Prostate gland (tissue), 2 donors: ENCODE data around the gene TSPAN18. TPM values are rescaled to one million over a fixed set of nuclear protein-coding genes. Genes with fewer than 3 reads are reported as not detected.

ENCODE experiments used
- DNase-seq: peaks from one replicate; pipeline ENCODE4 v3.0.0-alpha.2; 2019; ENCODE audit warnings: low spot score
- H3K27ac ChIP-seq, 2 donors: fragments of 200-600 bp; sonication (generic); 2 replicates each; pipeline ENCODE4 v1.5.1; 2017 to 2019
- H3K27me3 ChIP-seq: fragments of 200-600 bp; sonication (generic); replicated peaks from 2 replicates; pipeline ENCODE4 v1.5.1; 2019; ENCODE audit not compliant: insufficient read depth
- H3K36me3 ChIP-seq, 2 donors: fragments of 200-600 bp; sonication (generic); 1 replicate in 1 of 2; 2 replicates in 1 of 2; pipeline versions ENCODE4 v1.5.1 to v1.8.1; 2017 to 2019
- H3K4me1 ChIP-seq: fragments of 200-600 bp; sonication (generic); replicated peaks from 2 replicates; pipeline ENCODE4 v1.5.1; 2019
- H3K4me3 ChIP-seq, 2 donors: fragments of 200-600 bp; sonication (generic); 2 replicates each; pipeline ENCODE4 v1.5.1; 2017 to 2019
- H3K9me3 ChIP-seq: fragments of 200-600 bp; sonication (generic); 2 replicates; pipeline ENCODE4 v1.5.1; 2017
- POLR2A ChIP-seq: fragments of 450-650 bp; IDR thresholded peaks from one replicate; pipeline ENCODE4 v1.6.1; 2016; ENCODE audit warnings: antibody characterized with exemption, mild to moderate bottlenecking
- POLR2AphosphoS5 ChIP-seq: sonication (generic); formaldehyde crosslinking; IDR thresholded peaks from one replicate; pipeline ENCODE4 v1.6.1; 2017; ENCODE audit warnings: antibody characterized with exemption
- WGBS: methylation state at CpG from one replicate; pipeline ENCODE4 v1.1.5; 2018; 5-methylcytosine and 5-hydroxymethylcytosine counted together
- intact Hi-C: fragments of 100-400 bp; cut with DNase I; formaldehyde crosslinking; loops from one replicate; pipeline ENCODE4 v1.14.2; 2022
- total RNA-seq, 2 donors: library from RNA; depleted of rRNA; stranded (reverse); fragments of >200 nt; gene quantifications; one replicate each; pipeline ENCODE4 v1.1.0, GENCODE V29; 2016
- TF ChIP-seq, protein P1 (sequence below), 4 experiments: fragments of 200-600 bp in 2 of 4; fragments of 450-650 bp in 2 of 4; sonication (generic) in 2 of 4; IDR thresholded peaks; 1 replicate in 3 of 4; 2 replicates in 1 of 4; pipeline ENCODE4 v1.5.1; 2016 to 2019; ENCODE audit warnings: antibody characterized with exemption in 4 of 4, mild to moderate bottlenecking in 2 of 4, moderate library complexity in 2 of 4

The TSPAN18 gene
- total RNA-seq, 2 donors from 2014 or later = 4.1 to 6.6 TPM

DNA sequence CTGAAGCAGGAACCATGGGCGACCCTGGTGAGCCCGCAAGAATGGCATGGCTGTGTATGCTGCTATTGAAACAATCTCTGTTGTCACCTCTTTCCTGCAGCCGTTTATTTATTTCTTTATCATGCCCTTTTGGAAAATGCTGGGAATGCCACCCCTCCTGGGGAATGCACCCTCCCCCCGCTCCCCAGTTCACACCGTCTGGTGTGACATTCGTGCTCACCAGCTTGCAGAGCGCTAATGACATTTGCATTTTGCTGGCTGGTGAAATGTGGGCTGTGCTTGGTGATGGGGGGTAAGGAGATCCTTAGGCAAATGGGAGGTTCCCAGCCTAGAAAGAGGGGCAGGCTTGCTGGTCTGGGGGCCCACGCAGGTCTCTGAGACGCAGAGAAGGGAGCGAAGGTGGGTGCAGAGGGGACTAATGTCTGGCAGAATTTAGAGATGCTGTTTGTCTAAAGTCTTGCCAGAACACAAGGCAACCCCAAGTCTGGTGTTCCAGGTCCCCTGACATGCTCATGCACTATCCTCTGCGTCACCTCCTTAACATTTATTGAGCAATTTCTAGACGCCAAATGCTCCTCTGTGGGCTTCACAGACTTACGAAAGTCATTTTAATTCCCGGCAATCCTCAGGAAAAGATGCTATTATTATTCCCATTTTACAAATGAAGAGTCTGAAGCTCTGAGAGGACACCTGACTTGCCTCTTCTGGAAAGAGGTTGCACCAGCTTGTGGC is 132.2 kb downstream of the TSPAN18 start:
- TF ChIP-seq, protein P1, sequence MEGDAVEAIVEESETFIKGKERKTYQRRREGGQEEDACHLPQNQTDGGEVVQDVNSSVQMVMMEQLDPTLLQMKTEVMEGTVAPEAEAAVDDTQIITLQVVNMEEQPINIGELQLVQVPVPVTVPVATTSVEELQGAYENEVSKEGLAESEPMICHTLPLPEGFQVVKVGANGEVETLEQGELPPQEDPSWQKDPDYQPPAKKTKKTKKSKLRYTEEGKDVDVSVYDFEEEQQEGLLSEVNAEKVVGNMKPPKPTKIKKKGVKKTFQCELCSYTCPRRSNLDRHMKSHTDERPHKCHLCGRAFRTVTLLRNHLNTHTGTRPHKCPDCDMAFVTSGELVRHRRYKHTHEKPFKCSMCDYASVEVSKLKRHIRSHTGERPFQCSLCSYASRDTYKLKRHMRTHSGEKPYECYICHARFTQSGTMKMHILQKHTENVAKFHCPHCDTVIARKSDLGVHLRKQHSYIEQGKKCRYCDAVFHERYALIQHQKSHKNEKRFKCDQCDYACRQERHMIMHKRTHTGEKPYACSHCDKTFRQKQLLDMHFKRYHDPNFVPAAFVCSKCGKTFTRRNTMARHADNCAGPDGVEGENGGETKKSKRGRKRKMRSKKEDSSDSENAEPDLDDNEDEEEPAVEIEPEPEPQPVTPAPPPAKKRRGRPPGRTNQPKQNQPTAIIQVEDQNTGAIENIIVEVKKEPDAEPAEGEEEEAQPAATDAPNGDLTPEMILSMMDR (IDR thresholded peaks at IDR 0.05) = no peak
- no peak for TF ChIP-seq POLR2AphosphoS5
- no peak for DNase-seq
- no peaks in the 10 kb centered on the region for H3K4me1 ChIP-seq
- no peak overlapping the region for H3K27ac ChIP-seq
- no peaks in the 10 kb centered on the region for H3K36me3 ChIP-seq
- 83% methylated on average over 14 of the region's 14 CpGs for WGBS
- H3K27me3 ChIP-seq = no peaks in the 10 kb centered on the region
- H3K9me3 ChIP-seq = no peaks in the 10 kb centered on the region
- H3K4me3 ChIP-seq = no peak overlapping the region
- intact Hi-C loops = no loop called here

GRCh38 chr11:44859528-44859925 is 132.8 kb downstream of the TSPAN18 start:
- no peaks in the 10 kb centered on the region for H3K27me3 ChIP-seq
- no peak for DNase-seq
- no peaks in the 10 kb centered on the region for H3K36me3 ChIP-seq
- TF ChIP-seq, protein P1 (IDR thresholded peaks at IDR 0.05) = no peak
- TF ChIP-seq POLR2A (no peak), POLR2AphosphoS5 (no peak)
- H3K27ac ChIP-seq = no peak overlapping the region
- H3K4me3 ChIP-seq = no peak overlapping the region
- H3K9me3 ChIP-seq = no peaks in the 10 kb centered on the region
- WGBS = 96% methylated on average over 5 of the region's 5 CpGs
- intact Hi-C loops = no loop called here
- H3K4me1 ChIP-seq = no peaks in the 10 kb centered on the region

- DNase-seq = no peak
- Histone ChIP-seq H3K27me3 (no peaks in the 10 kb centered on the region), H3K27ac (no peak overlapping the region), H3K4me3 (no peak overlapping the region), H3K36me3 (no peaks in the 10 kb centered on the region), H3K4me1 (no peaks in the 10 kb centered on the region), H3K9me3 (no peaks in the 10 kb centered on the region)
- TF ChIP-seq POLR2AphosphoS5 (no peak), POLR2A (no peak)
- TF ChIP-seq, protein P1 (IDR thresholded peaks at IDR 0.05) = no peak
- WGBS = 84% methylated on average over 5 of the region's 5 CpGs
- intact Hi-C loops = no loop called here
Observed at GRCh38 chr11:44860346-44860745, 133.6 kb downstream of the TSPAN18 start.

GRCh38 chr11:44861849-44862557 is 135.2 kb downstream of the TSPAN18 start:
- intact Hi-C loops = no loop called here
- Histone ChIP-seq H3K27me3 (no peaks in the 10 kb centered on the region), H3K4me3 (no peak overlapping the region), H3K4me1 (no peaks in the 10 kb centered on the region), H3K9me3 (no peaks in the 10 kb centered on the region), H3K36me3 (no peaks in the 10 kb centered on the region), H3K27ac (peak overlapping the region; percentile 63 to 72)
- TF ChIP-seq, protein P1 (IDR thresholded peaks at IDR 0.05) = no peak
- TF ChIP-seq POLR2AphosphoS5 = peak; percentile 40
- 59% methylated on average over 19 of the region's 19 CpGs for WGBS
- no peak for DNase-seq
